HepG2 (cell line): ENCODE measurements around the gene TBXAS1.

Experiments used
- BRD4 ChIP-seq: sonication (generic); formaldehyde crosslinking; IDR thresholded peaks from 2 replicates; pipeline ENCODE4 v1.4.0; 2020; ENCODE audit warnings: missing genetic modification reagents
- HNF4G ChIP-seq, 2 experiments: sonication (generic) in 1 of 2; formaldehyde crosslinking in 1 of 2; IDR thresholded peaks; 2 replicates each; pipeline versions ENCODE4 v1.4.0 to v1.6.1; 2011 to 2020; ENCODE audit warnings: borderline replicate concordance in 2 of 2, low read depth in 2 of 2, mild to moderate bottlenecking in 2 of 2, low read length in 1 of 2, missing genetic modification reagents in 1 of 2, moderate library complexity in 1 of 2
- MAZ ChIP-seq, 2 experiments: sonication (generic) in 1 of 2; formaldehyde crosslinking in 1 of 2; IDR thresholded peaks; 2 replicates each; pipeline versions ENCODE4 v1.5.0 to v1.6.1; 2012 to 2020; ENCODE audit warnings: low read depth in 2 of 2, mild to moderate bottlenecking in 2 of 2, borderline replicate concordance in 1 of 2, improper control_type of control experiment in 1 of 2, low read length in 1 of 2, missing genetic modification reagents in 1 of 2, moderate library complexity in 1 of 2
- POLR2A ChIP-seq, 2 experiments: IDR thresholded peaks; 2 replicates each; pipeline ENCODE4 v1.6.1; 2011; ENCODE audit warnings: low read depth in 2 of 2, low read length in 2 of 2, mild to moderate bottlenecking in 1 of 2, moderate library complexity in 1 of 2; ENCODE audit not compliant: insufficient read depth in 1 of 2
- RAD21 ChIP-seq: fragments of 450-650 bp; formaldehyde crosslinking; IDR thresholded peaks from 2 replicates; pipeline ENCODE4 v1.5.0; 2020; ENCODE audit warnings: mild to moderate bottlenecking
- SALL2 ChIP-seq: sonication (generic); formaldehyde crosslinking; IDR thresholded peaks from 2 replicates; pipeline ENCODE4 v1.8.1; 2023; ENCODE audit warnings: mild to moderate bottlenecking, missing genetic modification reagents, inconsistent platforms
- SP1 ChIP-seq, 2 experiments: fragments of 450-650 bp in 1 of 2; sonication (generic) in 1 of 2; formaldehyde crosslinking in 1 of 2; IDR thresholded peaks; 2 replicates each; pipeline versions ENCODE4 v1.4.0 to v1.6.1; 2016 to 2020; ENCODE audit warnings: missing genetic modification reagents in 1 of 2
- ZKSCAN1 ChIP-seq: fragments of 150-350 bp; IDR thresholded peaks from 2 replicates; pipeline ENCODE4 v1.6.1; 2014; ENCODE audit warnings: low read length
- ZNF232 ChIP-seq: sonication (generic); formaldehyde crosslinking; IDR thresholded peaks from 2 replicates; pipeline ENCODE4 v1.4.0; 2020; ENCODE audit warnings: missing genetic modification reagents, borderline replicate concordance
- ZNF891 ChIP-seq: sonication (generic); formaldehyde crosslinking; IDR thresholded peaks from 2 replicates; pipeline ENCODE4 v1.5.0; 2020; ENCODE audit warnings: mild to moderate bottlenecking, missing genetic modification reagents
- TF ChIP-seq, protein P1 (sequence below): IDR thresholded peaks from 2 replicates; pipeline ENCODE4 v1.6.1; 2016; ENCODE audit warnings: missing compliant biosample characterization, missing genetic modification reagents, borderline replicate concordance
- TF ChIP-seq, protein P2 (sequence below): sonication (generic); formaldehyde crosslinking; IDR thresholded peaks from 2 replicates; pipeline ENCODE4 v1.4.0; 2020; ENCODE audit warnings: missing genetic modification reagents, mild to moderate bottlenecking, borderline replicate concordance
- TF ChIP-seq, protein P3 (sequence below): sonication (generic); formaldehyde crosslinking; IDR thresholded peaks from 2 replicates; pipeline ENCODE4 v1.5.0; 2020; ENCODE audit warnings: mild to moderate bottlenecking, missing genetic modification reagents, moderate library complexity

DNA sequence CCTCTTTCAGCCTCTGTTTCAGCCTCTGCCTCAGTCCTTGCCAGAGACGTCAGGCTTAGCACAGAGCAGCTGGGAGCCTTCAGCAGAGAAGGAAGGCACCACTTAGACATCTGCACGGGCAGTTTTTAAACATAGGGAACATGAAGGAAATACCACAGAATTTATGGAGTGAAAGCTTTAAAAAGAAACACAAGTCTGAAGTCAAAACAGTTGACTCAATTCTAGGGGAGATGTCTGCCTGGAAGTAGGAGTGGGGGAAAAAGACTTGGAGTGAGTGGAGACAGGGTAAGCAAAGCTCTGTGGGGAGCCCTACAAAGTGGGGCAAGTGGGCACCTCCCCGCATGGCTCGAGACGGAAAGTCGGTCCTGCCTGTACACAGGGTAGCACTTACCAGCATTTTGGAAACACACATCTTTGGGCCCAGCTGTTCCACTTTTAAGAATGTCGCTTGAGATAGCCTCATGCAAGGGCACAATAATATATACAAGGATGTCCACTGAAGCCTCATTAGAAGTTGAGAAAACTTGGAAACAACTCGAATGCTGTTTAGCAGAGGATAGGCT lies 5.0 kb upstream of the TBXAS1 start:
- TF ChIP-seq SP1 (IDR thresholded peaks at IDR 0.05) (no peak), SP1 (CRISPR knock-in tag; IDR thresholded peaks at IDR 0.05) (no peak), POLR2A (IDR thresholded peaks at IDR 0.05; ENCODE audit: insufficient read depth in 1 of 2, low read depth in 2 of 2, low read length in 2 of 2) (no peak), BRD4 (no peak), ZKSCAN1 (no peak), ZNF232 (no peak), RAD21 (CRISPR knock-in tag) (no peak), MAZ (IDR thresholded peaks at IDR 0.05; ENCODE audit: borderline replicate concordance, low read depth, low read length) (no peak), MAZ (CRISPR knock-in tag; IDR thresholded peaks at IDR 0.05; ENCODE audit: low read depth) (no peak), ZNF891 (no peak), SALL2 (CRISPR knock-in tag) (no peak), HNF4G (IDR thresholded peaks at IDR 0.05; ENCODE audit: borderline replicate concordance, low read depth, low read length) (no peak), HNF4G (CRISPR knock-in tag; IDR thresholded peaks at IDR 0.05; ENCODE audit: borderline replicate concordance, low read depth) (no peak)
- TF ChIP-seq, protein P1, sequence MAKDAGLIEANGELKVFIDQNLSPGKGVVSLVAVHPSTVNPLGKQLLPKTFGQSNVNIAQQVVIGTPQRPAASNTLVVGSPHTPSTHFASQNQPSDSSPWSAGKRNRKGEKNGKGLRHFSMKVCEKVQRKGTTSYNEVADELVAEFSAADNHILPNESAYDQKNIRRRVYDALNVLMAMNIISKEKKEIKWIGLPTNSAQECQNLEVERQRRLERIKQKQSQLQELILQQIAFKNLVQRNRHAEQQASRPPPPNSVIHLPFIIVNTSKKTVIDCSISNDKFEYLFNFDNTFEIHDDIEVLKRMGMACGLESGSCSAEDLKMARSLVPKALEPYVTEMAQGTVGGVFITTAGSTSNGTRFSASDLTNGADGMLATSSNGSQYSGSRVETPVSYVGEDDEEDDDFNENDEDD (CRISPR knock-in tag): no peak
- TF ChIP-seq, protein P2, sequence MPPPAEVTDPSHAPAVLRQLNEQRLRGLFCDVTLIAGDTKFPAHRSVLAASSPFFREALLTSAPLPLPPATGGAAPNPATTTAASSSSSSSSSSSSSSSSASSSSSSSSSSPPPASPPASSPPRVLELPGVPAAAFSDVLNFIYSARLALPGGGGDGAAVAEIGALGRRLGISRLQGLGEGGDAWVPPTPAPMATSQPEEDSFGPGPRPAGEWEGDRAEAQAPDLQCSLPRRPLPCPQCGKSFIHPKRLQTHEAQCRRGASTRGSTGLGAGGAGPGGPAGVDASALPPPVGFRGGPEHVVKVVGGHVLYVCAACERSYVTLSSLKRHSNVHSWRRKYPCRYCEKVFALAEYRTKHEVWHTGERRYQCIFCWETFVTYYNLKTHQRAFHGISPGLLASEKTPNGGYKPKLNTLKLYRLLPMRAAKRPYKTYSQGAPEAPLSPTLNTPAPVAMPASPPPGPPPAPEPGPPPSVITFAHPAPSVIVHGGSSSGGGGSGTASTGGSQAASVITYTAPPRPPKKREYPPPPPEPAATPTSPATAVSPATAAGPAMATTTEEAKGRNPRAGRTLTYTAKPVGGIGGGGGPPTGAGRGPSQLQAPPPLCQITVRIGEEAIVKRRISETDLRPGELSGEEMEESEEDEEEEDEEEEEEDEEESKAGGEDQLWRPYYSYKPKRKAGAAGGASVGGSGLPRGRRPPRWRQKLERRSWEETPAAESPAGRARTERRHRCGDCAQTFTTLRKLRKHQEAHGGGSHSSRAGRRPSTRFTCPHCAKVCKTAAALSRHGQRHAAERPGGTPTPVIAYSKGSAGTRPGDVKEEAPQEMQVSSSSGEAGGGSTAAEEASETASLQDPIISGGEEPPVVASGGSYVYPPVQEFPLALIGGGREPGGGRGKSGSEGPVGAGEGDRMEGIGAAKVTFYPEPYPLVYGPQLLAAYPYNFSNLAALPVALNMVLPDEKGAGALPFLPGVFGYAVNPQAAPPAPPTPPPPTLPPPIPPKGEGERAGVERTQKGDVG (CRISPR knock-in tag): no peak
- TF ChIP-seq, protein P3, sequence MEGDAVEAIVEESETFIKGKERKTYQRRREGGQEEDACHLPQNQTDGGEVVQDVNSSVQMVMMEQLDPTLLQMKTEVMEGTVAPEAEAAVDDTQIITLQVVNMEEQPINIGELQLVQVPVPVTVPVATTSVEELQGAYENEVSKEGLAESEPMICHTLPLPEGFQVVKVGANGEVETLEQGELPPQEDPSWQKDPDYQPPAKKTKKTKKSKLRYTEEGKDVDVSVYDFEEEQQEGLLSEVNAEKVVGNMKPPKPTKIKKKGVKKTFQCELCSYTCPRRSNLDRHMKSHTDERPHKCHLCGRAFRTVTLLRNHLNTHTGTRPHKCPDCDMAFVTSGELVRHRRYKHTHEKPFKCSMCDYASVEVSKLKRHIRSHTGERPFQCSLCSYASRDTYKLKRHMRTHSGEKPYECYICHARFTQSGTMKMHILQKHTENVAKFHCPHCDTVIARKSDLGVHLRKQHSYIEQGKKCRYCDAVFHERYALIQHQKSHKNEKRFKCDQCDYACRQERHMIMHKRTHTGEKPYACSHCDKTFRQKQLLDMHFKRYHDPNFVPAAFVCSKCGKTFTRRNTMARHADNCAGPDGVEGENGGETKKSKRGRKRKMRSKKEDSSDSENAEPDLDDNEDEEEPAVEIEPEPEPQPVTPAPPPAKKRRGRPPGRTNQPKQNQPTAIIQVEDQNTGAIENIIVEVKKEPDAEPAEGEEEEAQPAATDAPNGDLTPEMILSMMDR (CRISPR knock-in tag): no peak
